WERI-Rb-1 (cell line): Measurements from ENCODE around the gene DEPP1.

Source experiments
- DNase-seq: peaks from one replicate; pipeline ENCODE4 v3.0.0-alpha.2; 2020
- H3K27ac ChIP-seq: fragments of 250-450 bp; sonication (Bioruptor Pico); 2 replicates; pipeline ENCODE4 v1.5.1; 2020; ENCODE audit warnings: mild to moderate bottlenecking, moderate library complexity
- H3K27me3 ChIP-seq: fragments of 250-450 bp; sonication (Bioruptor Pico); 2 replicates; pipeline ENCODE4 v1.5.1; 2021; ENCODE audit warnings: mild to moderate bottlenecking, low read depth, moderate library complexity; ENCODE audit not compliant: insufficient read depth, severe bottlenecking
- H3K36me3 ChIP-seq: fragments of 250-450 bp; sonication (Bioruptor Pico); 2 replicates; pipeline ENCODE4 v1.5.1; 2020; ENCODE audit warnings: mild to moderate bottlenecking, moderate library complexity
- H3K4me3 ChIP-seq: 2 replicates; pipeline ENCODE4 v1.5.1; 2011; ENCODE audit warnings: low read depth, mild to moderate bottlenecking, control low read depth, low read length
- H3K9me3 ChIP-seq: fragments of 250-450 bp; sonication (Bioruptor Pico); 2 replicates; pipeline ENCODE4 v1.5.1; 2021; ENCODE audit warnings: mild to moderate bottlenecking, moderate library complexity; ENCODE audit not compliant: severe bottlenecking
- CTCF ChIP-seq: IDR thresholded peaks from 2 replicates; pipeline ENCODE4 v1.5.1; 2011; ENCODE audit warnings: low read depth, mild to moderate bottlenecking, control low read depth, inconsistent platforms, low read length

DEPP1 gene

GRCh38 chr10:44956226-44956625 is 22.4 kb downstream of the DEPP1 start:
- TF ChIP-seq CTCF = no peak

GRCh38 chr10:44955413-44956070 is 23.1 kb downstream of the DEPP1 start:
- DNase-seq = no peak
- no peaks in the 10 kb centered on the region for H3K27me3 ChIP-seq
- H3K27ac ChIP-seq = no peak overlapping the region
- peaks cover 3% of the 10 kb centered on the region for H3K9me3 ChIP-seq
- no peak for TF ChIP-seq CTCF
- H3K36me3 ChIP-seq = no peaks in the 10 kb centered on the region; the same call in 1 of the 2 replicates
- H3K4me3 ChIP-seq = no peak overlapping the region

More at GRCh38 chr10:44956226-44956625, 22.4 kb downstream of the DEPP1 start:
- no peak for DNase-seq
- H3K27ac ChIP-seq = no peak overlapping the region
- H3K36me3 ChIP-seq = no peaks in the 10 kb centered on the region; the same call in 1 of the 2 replicates
- H3K4me3 ChIP-seq = no peak overlapping the region
- no peaks in the 10 kb centered on the region for H3K27me3 ChIP-seq
- peaks cover 3% of the 10 kb centered on the region for H3K9me3 ChIP-seq

- TF ChIP-seq CTCF = no peak
- no peak for DNase-seq
- Histone ChIP-seq H3K4me3 (no peak overlapping the region), H3K27ac (no peak overlapping the region), H3K36me3 (no peaks in the 10 kb centered on the region; the same call in 1 of the 2 replicates), H3K9me3 (peaks cover 3% of the 10 kb centered on the region), H3K27me3 (no peaks in the 10 kb centered on the region)
Observed at GRCh38 chr10:44954962-44955361, 23.6 kb downstream of the DEPP1 start.

- H3K27ac ChIP-seq = no peak overlapping the region
- H3K27me3 ChIP-seq = no peaks in the 10 kb centered on the region
- no peak overlapping the region for H3K4me3 ChIP-seq
- H3K9me3 ChIP-seq = peaks cover 3% of the 10 kb centered on the region
- no peak for DNase-seq
- TF ChIP-seq CTCF = no peak
- H3K36me3 ChIP-seq = no peaks in the 10 kb centered on the region; the same call in 1 of the 2 replicates
Observed at GRCh38 chr10:44954042-44954441, 24.6 kb downstream of the DEPP1 start.

- TF ChIP-seq CTCF = no peak
- peaks cover 3% of the 10 kb centered on the region for H3K9me3 ChIP-seq
Observed at GRCh38 chr10:44952779-44953231, 25.8 kb downstream of the DEPP1 start.

More at GRCh38 chr10:44952779-44953231, 25.8 kb downstream of the DEPP1 start:
- DNase-seq = no peak
- H3K4me3 ChIP-seq = no peak overlapping the region
- H3K36me3 ChIP-seq = no peaks in the 10 kb centered on the region
- no peak overlapping the region for H3K27ac ChIP-seq
- H3K27me3 ChIP-seq = no peaks in the 10 kb centered on the region
